HepG2 (cell line): ENCODE data around the gene PSMB9. TPM values are rescaled to one million over a fixed set of nuclear protein-coding genes. Genes with fewer than 3 reads are reported as not detected.

Source experiments
- AHR ChIP-seq: IDR thresholded peaks from 2 replicates; pipeline ENCODE4 v1.6.1; 2018; ENCODE audit warnings: missing genetic modification reagents, missing compliant biosample characterization
- ATM ChIP-seq: fragments of 450-650 bp; IDR thresholded peaks from 2 replicates; pipeline ENCODE4 v1.7.1; 2017; ENCODE audit warnings: mild to moderate bottlenecking, borderline replicate concordance
- CC2D1A ChIP-seq: sonication (generic); formaldehyde crosslinking; IDR thresholded peaks from 2 replicates; pipeline ENCODE4 v1.8.1; 2023; ENCODE audit warnings: mild to moderate bottlenecking, missing genetic modification reagents
- FOXO1 ChIP-seq: sonication (generic); formaldehyde crosslinking; IDR thresholded peaks from 2 replicates; pipeline ENCODE4 v1.4.0; 2020; ENCODE audit warnings: missing genetic modification reagents
- GMEB2 ChIP-seq: IDR thresholded peaks from 2 replicates; pipeline ENCODE4 v1.6.1; 2016; ENCODE audit warnings: missing biosample characterization, missing genetic modification reagents, low read depth
- JARID2 ChIP-seq: sonication (generic); formaldehyde crosslinking; IDR thresholded peaks from 2 replicates; pipeline ENCODE4 v1.8.1; 2023; ENCODE audit warnings: missing genetic modification reagents, inconsistent platforms; ENCODE audit not compliant: insufficient replicate concordance
- NONO ChIP-seq, 2 experiments: fragments of 450-650 bp in 1 of 2; sonication (generic) in 1 of 2; formaldehyde crosslinking in 1 of 2; IDR thresholded peaks in 1 of 2; conservative IDR thresholded peaks in 1 of 2; 2 replicates each; pipeline versions ENCODE4 v1.6.1 to v1.8.0; 2017 to 2022; ENCODE audit warnings: mild to moderate bottlenecking in 1 of 2, missing genetic modification reagents in 1 of 2, moderate library complexity in 1 of 2
- NR2F6 ChIP-seq, 2 experiments: IDR thresholded peaks; 2 replicates each; pipeline ENCODE4 v1.6.1; 2016; ENCODE audit warnings: antibody characterized with exemption in 1 of 2, mild to moderate bottlenecking in 1 of 2
- TFAP4 ChIP-seq: sonication (generic); IDR thresholded peaks from 2 replicates; pipeline ENCODE4 v1.6.1; 2016; ENCODE audit warnings: low read depth, borderline replicate concordance
- THRA ChIP-seq: sonication (generic); formaldehyde crosslinking; IDR thresholded peaks from 2 replicates; pipeline ENCODE4 v1.4.0; 2020; ENCODE audit warnings: missing genetic modification reagents, borderline replicate concordance
- ZBTB8A ChIP-seq: sonication (generic); formaldehyde crosslinking; IDR thresholded peaks from 2 replicates; pipeline ENCODE4 v1.4.0; 2020; ENCODE audit warnings: mild to moderate bottlenecking, low read depth, missing genetic modification reagents, borderline replicate concordance
- ZFP1 ChIP-seq: IDR thresholded peaks from 2 replicates; pipeline ENCODE4 v1.6.1; 2016
- ZFY ChIP-seq: sonication (generic); formaldehyde crosslinking; IDR thresholded peaks from 2 replicates; pipeline ENCODE4 v1.4.0; 2020; ENCODE audit warnings: missing genetic modification reagents
- ZNF44 ChIP-seq: sonication (generic); formaldehyde crosslinking; IDR thresholded peaks from 2 replicates; pipeline ENCODE4 v1.5.1; 2020; ENCODE audit warnings: mild to moderate bottlenecking, missing genetic modification reagents
- ZNF646 ChIP-seq: sonication (generic); formaldehyde crosslinking; IDR thresholded peaks from 2 replicates; pipeline ENCODE4 v1.9.0; 2021; ENCODE audit warnings: mild to moderate bottlenecking, missing genetic modification reagents
- ZNF768 ChIP-seq: sonication (generic); formaldehyde crosslinking; IDR thresholded peaks from 2 replicates; pipeline ENCODE4 v1.4.0; 2020; ENCODE audit warnings: missing genetic modification reagents
- polyA plus RNA-seq, 8 experiments: library from polyadenylated mRNA; depleted of rRNA in 3 of 8; stranded (reverse) in 7 of 8; unstranded in 1 of 8; fragments of >200 nt; fragmentation: Illumina TruSeq in 4 of 8; extraction: Trizol in 4 of 8; gene quantifications; 2 replicates each; pipeline versions ENCODE4 v1.2.1 to v1.2.3, GENCODE V29; 2011 to 2016; ENCODE audit warnings: low read depth in 4 of 8, missing spikeins in 1 of 8, mixed read lengths in 1 of 8; ENCODE audit not compliant: insufficient read depth in 1 of 8
- total RNA-seq, 5 experiments: library from RNA; depleted of rRNA; stranded (reverse); fragments of >200 nt; fragmentation: Illumina TruSeq; extraction: Trizol; gene quantifications; 2 replicates each; pipeline ENCODE4 v1.2.3, GENCODE V29; 2016; ENCODE audit warnings: low read depth in 1 of 5
- TF ChIP-seq, protein P1 (sequence below): sonication (generic); formaldehyde crosslinking; IDR thresholded peaks from 2 replicates; pipeline ENCODE4 v1.4.0; 2020; ENCODE audit warnings: missing genetic modification reagents; ENCODE audit errors: not compliant biosample characterization
- TF ChIP-seq, protein P2 (sequence below): sonication (generic); formaldehyde crosslinking; IDR thresholded peaks from 2 replicates; pipeline ENCODE4 v1.8.0; 2022; ENCODE audit warnings: missing genetic modification reagents, low read depth, mild to moderate bottlenecking, borderline replicate concordance

PSMB9 gene
- total and polyA plus RNA-seq, 2 of the 13 experiments (the other 11 are each of a cell fraction or from before 2014, with no cell fraction given) = 15.6 to 16.0 TPM

DNA sequence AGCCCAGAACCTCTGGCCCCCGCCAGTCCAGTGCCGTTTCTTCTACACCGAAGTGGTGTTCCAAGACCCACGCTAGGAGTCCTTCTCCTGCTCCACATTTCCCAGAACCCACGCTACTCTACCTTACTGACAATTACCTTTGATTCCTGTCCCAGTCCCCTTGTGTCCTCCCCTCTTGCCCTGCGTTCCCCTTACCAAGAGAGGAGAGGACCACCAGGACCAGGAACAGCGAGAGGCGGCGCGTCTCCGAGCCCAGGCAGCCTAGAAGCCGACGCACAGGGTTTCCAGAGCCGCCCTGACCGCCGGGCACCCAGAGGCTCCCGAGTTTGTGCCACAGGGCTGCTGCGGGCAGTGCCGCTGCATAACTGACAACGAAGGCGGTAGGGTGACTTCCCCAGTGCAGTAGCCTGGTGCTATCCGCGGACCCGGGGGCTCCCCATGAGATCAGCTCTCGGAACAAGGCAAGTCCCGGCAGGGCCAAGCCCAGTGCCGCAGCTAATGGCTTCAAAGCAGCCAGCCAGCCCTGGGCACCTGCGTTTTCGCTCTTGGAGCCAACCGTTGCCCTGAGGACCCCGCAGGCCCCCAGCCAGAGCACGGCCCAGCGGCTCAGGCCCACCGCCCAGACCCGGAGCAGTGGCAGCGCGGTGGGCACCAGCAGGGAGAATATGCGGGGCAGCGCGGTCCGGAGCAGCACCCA is 1.0 kb upstream of the PSMB9 start (continued):
- TF ChIP-seq THRA = no peak
- TF ChIP-seq, protein P1, sequence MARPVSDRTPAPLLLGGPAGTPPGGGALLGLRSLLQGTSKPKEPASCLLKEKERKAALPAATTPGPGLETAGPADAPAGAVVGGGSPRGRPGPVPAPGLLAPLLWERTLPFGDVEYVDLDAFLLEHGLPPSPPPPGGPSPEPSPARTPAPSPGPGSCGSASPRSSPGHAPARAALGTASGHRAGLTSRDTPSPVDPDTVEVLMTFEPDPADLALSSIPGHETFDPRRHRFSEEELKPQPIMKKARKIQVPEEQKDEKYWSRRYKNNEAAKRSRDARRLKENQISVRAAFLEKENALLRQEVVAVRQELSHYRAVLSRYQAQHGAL (CRISPR knock-in tag) = no peak
- no peak for TF ChIP-seq FOXO1 (CRISPR knock-in tag)
- TF ChIP-seq, protein P2, sequence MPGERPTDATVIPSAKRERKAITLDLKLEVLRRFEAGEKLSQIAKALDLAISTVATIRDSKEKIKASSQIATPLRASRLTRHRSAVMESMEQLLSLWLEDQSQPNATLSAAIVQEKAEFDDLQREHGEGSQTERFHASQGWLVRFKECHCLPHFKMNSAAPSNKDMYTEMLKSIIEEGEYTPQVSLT (CRISPR knock-in tag) = no peak
- no peak for TF ChIP-seq ZBTB8A (CRISPR knock-in tag)
- no peak for TF ChIP-seq JARID2
- no peak for TF ChIP-seq ZFY (CRISPR knock-in tag)
- no peak for TF ChIP-seq NONO (IDR thresholded peaks at IDR 0.05)
- TF ChIP-seq NONO (CRISPR knock-in tag; conservative IDR thresholded peaks at IDR 0.05) = peak; percentile 54
- 0 out of 2 replicates have a peak, but pooled peaks have one; percentile 12 for TF ChIP-seq ZNF44
- no peak for TF ChIP-seq ZFP1 (CRISPR knock-in tag)
- TF ChIP-seq CC2D1A (CRISPR knock-in tag) = no peak
- no peak for TF ChIP-seq ATM
- no peak for TF ChIP-seq GMEB2 (CRISPR knock-in tag)
- no peak for TF ChIP-seq AHR
- TF ChIP-seq ZNF646 = no peak
- TF ChIP-seq ZNF768 (CRISPR knock-in tag) = peak; percentile 74
- TF ChIP-seq NR2F6 (IDR thresholded peaks at IDR 0.05) = no peak
- TF ChIP-seq NR2F6 (CRISPR knock-in tag; IDR thresholded peaks at IDR 0.05) = no peak
- TF ChIP-seq TFAP4 = no peak
